NOMO-1 treated with dmso at 0.1 percent for 144 hours (cell line): ENCODE measurements around the gene MINDY3.
"Not testable (repeated sequence)": the region's sequence is repeated elsewhere in the genome, so short reads cannot be mapped to it uniquely, and the experiment has no call there.

ENCODE experiments used
- DNase-seq: peaks from one replicate; lab custom pipeline; 2025; ENCODE audit not compliant: unreplicated experiment; lab: John Stamatoyannopoulos, UW

The MINDY3 gene

DNA sequence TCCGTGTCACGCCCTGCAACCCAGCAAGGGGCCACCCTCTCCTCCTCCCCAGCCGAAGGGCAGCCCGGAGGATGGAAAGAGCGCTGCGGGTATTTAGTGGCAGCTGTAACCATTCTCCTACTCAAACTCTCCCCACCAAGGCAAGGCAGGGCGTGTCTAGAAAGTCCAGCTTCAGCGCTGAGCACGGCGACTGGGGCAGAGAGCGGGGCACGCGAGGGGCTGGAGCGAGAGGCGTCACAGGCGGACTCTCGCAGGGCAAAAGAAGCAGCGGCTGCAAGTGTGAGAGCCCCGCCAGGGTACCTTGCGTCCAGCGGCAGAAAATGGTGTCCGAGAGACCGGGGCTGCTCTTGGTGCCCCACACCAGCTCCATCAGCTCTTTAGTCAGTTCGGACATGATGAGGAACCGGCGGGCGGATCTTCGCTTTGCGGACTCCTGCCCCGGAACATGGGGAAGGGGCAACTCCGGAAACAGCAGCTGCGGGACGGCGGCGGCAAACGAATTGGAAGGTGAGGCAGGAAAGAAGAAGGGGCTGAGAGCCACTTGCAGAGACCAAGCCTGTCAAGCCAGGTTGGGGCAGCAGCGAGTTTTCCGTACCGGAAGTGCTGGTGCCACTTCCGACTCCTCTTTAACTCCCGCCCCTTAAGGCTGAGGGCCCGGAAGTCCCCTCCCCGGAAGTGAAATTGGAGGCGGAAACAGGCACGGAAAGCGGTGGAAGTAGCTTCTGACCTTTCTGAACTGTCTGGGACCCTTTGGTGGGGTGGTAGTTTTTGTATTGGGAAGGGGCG, at the start of gene MINDY3:
TSS of gene MINDY3 (minus strand) at position 602 of the 786 bp plus-strand sequence. CDS start at position 394, 208 bp downstream.
- peak; percentile 68 for DNase-seq

DNA sequence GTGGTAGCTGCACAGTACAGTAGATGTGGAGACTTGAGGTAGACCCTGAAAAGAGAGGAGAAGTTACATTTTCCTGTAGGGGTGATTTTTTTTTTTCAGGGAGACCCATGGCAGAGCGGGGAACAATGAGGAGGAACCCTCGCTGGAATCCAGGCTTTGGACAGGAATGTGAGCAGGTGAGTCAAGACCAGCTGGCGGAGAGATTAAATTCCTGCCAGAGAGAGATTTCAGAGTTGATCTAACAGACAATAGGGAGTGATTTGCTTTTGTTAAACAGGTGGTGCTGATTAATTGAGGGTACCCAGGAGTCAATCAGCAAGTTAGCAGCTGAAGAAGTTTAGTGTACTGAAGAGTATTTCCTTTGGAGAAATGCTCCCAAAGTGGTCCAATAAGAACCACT, 41.6 kb upstream of the MINDY3 start:
- no peak for DNase-seq

DNA sequence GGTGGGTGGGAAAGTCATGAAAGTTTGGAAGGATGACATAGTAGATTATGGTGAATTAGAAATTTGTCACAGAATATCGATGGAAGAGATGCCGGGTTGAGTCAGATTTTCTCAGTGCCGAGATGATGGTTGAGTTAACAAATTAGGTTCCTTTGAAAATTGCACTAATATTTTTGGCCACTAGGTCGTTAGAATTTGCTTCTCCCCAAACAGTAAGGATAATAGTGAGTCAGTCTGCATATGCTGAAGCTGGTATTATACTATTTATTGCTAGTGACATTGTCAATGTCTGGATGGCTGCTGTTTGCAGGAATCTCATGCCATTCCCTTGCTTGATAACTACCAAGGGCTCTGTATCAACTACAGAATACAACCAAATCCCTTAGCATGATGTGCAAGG, 37.7 kb upstream of the MINDY3 start:
- no peak for DNase-seq

DNA sequence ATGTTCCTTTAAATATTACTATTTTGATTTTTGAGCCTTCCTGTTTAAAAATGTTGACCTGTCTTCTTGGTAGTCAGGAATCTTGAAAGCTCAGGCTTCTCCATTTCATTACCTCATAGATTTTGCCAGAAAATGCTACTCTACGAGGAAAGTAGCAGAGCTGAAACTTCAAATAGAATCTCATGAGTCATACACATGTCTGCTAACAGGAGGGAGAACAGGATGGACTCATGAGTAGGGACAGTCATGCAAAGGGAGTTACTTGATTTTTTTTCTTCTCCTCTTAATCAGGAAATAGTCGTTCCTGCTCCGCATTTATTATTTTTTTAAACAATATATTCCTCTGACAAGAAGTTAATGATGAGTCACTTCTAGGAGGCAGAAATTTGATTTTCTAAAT, 37.0 kb upstream of the MINDY3 start:
- no peak for DNase-seq

DNA sequence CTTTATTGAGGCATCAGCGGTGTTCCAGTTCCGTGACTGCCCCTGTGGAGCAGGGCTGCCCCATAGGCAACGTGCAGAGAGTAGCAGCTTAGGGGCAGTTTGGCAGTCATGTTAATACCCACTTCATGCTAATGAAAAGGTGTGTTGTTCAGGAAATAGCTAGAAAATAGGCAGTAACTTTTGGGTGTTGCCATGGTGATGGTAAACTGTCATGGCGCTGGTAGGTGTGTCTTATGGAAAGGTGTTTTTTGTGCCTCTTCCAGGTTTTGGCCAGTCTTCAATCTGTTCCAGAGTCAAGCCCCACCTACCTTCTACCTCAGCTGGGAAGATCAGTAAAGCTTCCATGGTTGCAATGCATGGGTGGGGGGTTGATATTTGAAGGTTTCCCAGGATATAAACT, 36.3 kb upstream of the MINDY3 start:
- no peak for DNase-seq

DNA sequence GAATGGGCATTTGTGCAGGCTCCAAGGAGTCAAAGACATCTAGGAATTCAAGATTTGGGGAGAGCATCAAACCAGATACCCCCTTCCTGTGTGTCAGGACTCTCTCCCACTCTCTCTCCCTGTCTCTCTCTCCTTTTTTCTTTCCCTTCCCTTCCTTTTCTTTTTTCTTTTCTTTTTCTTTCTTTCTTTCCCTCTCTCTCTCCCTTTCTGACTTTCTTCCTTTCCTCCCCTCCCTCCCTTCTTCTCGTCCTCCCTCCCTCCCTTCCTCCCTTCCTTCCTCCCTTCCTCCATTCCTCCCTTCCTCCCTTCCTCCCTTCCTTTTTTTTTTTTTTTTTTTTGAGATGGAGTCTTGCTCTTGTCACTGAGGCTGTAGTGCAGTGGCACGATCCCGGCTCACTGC, 24.1 kb upstream of the MINDY3 start:
- DNase-seq: no peak

DNA sequence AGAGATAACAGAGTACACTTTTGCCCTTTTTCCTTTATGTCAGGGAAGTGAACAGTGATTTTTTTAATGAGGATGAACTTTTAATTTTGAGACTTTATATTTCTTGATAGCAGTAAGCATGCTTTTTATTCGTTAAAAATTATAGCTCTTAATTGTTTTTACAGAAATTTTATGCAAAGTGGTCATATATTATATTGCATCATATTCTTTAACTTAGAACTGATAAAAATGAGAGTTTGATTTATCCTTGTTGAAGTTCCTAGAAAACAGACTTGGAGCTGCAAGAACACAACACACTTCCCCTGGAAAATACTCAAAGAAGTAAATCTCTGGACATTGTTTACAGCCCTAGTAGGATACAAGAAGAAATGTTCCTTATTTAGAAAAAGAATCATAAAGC, 21.2 kb upstream of the MINDY3 start:
- no peak for DNase-seq

DNA sequence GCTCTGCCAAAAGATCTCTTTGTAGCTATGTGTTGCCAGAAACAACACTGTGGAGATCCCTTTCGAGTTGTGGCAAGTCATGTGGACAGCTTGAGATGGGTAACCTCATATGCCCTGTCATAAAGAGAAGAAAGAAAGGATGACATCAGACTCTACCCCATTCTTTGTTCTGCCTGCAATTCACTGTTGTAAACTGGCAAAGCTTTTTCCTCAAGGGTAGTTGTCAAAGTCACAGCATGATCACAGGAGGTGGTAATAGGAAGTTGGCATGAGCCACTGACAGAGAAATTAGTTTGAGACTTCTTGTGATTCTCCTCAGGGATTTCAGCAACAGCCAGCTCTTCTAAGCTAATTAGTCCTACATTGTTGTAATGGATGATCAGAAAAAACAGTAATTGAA, 19.4 kb upstream of the MINDY3 start:
- no peak for DNase-seq

DNA sequence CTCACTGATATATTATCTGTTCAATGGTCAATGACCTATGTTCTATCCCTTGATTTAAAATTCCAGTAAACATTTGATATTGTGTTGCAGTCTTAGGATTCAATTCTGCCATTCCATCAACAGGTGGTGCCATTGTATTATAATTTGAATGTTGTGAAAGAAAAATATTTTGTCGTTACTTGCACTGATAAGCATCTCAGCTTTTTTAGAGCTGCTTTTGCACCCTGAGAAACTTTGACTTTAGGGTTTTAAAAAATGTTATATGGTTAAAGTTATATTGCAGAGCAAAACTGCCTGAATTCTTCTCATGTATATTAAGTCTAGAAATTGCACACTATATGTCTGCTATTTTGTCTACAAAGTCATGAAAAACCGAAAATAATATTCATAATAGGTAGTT, 18.8 kb upstream of the MINDY3 start:
- DNase-seq: no peak

DNA sequence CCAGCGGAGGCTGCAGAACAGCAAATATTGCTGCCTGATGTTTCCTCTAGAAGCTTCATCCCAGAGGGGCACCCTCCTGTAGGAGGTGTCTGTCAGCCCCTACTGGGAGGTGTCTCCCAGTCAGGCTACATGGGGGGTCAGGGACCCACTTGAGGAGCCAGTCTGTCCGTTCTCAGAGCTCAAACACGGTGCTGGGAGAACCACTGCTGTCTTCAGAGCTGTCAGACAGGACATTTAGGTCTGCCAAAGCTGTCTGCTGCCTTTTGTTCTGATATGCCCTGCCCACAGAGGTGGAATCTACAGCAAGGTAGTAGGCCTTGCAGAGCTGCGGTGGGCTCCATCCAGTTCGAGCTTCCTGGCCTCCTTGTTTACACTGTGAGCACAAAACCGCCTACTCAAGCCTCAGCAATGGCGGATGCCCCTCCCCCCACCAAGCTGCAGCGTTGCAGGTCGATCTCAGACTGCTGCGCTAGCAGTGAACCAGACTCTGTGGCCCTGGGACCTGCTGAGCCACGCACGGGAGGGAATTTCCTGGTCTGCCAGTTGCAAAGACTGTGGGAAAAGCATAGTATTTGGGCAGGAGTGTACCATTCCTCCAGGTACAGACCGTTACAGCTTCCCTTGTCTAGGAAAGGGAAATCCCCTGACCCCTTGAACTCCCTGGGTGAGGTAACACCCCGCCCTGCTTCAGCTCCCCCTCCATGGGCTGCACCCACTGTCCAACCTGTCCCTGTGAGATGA, 17.7 kb upstream of the MINDY3 start:
- DNase-seq: no peak

DNA sequence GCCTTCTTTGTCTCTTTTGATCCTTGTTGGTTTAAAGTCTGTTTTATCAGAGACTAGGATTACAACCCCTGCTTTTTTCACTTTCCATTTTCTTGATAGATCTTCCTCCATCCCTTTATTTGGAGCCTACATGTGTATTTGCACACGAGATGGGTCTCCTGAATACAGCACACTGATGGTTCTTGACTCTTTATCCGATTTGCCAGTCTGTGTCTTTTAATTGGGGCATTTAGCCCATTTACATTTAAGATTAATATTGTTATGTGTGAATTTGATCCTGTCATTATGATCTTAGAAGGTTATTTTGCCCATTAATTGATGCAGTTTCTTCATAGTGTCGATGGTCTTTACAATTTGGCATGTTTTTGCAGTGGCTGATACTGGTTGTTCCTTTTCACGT, 16.0 kb upstream of the MINDY3 start:
- not testable (repeated sequence) for DNase-seq

DNA sequence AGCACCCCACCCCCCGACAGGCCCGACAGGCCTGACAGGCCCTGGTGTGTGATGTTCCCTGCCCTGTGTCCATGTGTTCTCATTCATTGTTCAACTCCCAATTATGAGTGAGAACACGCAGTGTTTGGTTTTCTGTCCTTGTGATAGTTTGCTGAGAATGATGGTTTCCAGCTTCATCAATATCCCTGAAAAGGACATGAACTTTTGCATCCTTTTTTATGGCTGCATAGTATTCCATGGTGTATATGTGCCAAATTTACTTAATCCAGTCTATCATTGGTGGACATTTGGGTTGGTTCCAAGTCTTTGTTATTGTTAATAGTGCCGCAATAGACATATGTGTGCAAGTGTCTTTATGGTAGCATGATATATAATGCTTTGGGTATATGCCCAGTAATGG, 12.3 kb upstream of the MINDY3 start:
- DNase-seq: not testable (repeated sequence)

DNA sequence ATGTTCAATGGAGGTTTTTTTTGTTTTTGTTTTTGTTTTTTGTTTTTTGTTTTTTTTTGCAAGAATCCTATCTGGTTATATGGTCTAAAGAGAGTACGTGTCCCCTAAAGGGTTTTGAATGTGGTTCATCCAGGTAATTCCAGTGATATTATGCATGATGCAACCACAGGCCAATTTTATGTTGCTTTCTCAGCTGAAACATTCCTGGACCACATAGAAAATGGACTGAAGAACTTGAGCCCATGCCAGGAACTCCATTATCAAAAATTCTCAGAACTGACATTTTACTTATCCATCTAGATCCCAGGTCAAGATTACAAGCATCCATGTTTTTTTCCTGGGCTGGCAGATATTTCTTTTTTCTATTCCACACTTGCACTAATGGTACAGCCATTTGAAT, 11.5 kb upstream of the MINDY3 start:
- DNase-seq: no peak

DNA sequence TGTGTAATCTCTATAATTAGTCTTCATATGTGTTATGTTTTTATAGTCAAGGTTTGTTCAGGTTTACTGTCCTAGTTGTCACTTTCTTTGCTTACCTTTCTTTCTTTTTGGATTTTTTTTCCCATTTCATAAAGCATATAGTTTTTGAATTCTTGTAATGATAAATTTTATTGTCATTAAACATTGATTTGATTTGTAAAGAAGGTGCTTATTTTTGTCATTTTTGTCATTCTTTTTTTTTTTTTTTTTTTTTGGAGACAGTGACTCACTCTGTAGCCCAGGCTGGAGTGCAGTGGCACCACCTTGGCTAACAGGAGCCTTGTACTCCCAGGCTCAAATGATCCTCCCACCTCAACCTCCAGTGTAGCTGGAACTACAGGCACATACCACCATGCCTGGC, 9.6 kb upstream of the MINDY3 start:
- DNase-seq: no peak

DNA sequence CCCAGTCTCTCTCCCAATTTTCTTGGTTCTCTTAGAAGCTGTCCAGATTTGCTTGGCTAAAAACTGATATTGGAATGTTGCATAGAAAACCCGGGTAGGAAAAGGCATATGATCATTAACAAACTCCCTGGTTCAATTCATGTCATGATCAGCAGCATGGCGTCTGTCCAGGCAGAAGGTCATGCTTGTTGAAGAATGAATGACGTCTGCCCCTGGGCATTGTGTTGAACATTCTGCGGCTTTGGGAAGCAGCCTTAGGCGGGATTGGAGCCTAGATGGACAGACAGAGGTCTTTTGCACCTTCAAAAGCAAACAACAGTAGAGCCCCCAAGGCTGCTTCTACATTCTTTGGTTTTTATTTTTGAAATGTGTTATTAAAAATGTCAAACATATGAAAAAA, 7.7 kb upstream of the MINDY3 start:
- DNase-seq: no peak

DNA sequence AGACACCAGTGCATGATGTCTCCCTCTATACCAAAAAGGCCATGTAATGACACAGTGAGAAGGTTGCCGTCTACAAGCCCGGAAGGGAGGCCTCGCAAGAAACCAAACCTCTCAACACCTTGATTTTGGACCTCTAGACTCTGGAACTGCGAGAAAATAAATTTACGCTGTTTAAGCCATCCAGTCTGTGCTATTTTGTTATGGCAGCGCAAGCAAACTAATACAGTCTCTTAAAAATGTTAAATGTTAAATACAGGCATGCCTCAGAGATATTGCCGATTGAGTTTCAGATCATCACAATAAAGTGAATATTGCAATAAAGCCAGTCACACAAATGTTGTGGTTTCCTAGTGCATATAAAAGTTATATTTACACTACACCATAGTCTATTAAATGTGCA, 5.0 kb upstream of the MINDY3 start:
- DNase-seq: no peak

DNA sequence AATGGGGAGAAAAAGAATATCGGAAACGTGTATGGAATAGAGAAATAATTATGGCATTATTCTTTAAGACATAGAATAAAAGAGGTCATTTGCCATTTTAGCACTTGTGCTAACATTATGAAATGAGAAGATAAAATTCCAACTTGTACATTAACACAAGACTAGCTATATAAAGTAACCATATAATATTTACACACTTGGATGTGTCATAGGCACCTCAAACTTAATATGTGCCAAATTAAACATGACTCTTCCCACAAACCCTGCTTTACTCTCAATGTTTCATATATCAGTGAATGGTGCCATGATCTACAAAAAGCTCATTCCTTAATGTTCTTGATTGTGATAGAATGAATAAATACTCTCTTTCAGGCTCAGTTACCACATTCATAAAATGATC, 4.1 kb upstream of the MINDY3 start:
- DNase-seq: no peak

DNA sequence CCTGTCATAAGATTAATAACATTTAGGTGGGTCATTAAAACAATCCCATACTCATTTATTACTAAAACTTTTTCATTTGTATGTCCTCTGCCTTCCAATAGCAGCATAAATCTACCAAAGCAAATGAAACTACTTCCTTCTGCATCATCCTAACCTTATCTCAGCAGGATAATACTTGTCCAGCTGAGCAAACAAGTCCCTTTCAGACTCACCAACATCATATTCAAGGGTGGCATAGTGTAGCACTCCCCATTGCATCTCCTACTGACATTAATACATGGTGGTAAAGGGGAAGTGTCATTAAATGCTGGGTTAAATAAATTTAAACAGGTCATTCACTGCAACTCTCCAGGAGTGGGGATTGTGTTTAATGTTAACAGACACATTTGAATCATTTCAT, 3.4 kb upstream of the MINDY3 start:
- DNase-seq: no peak

DNA sequence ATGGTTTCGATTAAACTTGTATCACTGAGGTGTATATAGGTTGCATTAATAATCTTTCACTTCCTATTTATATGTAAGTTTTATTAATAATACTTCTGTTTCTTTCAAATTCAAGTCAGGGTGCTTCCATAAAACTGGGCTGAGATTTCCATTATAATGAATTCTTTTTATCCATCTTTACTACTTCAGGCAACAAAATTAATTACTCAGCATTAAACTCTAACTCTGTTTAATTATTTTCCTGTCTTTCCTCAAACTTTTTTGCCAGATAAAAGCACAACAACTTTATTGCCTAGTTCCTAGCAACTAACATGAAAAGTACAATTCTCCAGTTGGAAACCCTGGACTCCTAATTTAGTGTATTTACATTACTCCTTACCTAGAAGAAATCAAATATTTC, 3.0 kb upstream of the MINDY3 start:
- no peak for DNase-seq

DNA sequence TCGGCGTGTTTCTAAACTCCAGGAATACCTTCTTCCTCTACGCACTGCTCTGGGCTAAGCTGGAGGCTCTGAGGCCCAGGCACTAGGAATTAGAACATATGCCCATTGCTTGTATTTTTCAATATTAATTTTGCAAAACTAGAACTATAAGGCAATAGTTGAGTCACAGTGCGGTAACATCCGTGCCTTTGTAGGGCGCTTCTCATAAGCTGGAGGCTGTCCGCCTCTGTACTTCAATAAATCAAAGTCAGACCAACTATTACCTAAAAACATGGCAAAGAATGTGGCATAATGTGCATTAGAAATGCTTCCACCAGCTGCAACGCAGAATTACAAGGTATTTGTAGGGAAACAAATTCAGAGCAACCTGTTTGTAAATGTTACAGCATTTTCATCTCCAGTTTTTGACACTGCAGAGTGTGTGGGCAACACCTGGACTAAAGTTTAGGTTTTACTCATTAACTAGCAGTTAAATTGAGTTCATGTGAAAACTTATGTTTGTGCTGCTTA, 440 bp upstream of the MINDY3 start:
- no peak for DNase-seq

DNA sequence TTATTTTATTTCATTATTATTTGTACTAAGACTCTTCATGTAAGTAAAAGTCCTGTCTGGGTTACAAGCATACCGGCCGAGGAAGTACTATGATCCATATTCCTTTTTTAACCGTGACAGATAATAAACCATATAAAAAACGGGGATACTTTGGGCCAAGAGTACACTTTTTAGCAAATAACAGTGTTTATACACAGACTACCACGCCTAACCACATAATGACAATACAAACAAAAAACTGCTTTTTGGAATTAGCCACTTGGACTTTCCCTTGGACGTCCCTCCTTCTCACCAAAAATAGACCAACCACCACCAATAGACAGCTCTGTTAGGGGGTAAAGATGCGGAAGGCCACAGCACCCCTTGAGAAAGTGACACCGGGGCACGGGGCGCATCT, 800 bp downstream of the MINDY3 start:
- DNase-seq: no peak

DNA sequence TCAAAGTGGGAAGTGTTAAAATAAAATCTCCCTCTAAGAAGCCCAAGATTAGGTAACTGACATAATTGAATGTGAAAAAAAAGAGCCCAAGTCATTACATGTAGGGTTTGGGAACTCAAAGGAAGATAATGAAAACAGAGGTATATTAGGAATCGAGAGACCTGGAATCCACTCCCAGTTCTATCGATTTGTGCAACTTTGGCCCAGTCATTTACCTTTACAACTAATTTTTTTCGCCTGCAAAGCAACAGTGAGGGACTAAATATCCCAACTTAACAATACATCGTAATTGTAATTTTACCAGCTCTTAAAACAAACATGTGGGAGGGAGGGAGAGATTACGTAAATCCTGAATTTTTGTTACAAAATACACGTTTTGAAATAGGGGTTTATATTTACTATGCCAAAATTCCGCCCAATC, 1.4 kb downstream of the MINDY3 start:
- DNase-seq: no peak
